ENCODE data around the gene RFX2. TPM values are rescaled to one million over a fixed set of nuclear protein-coding genes. Genes with fewer than 3 reads are reported as not detected.
A peak's percentile ranks its signal among the peaks of the same experiment; 100 is the strongest.

The RFX2 gene
- total RNA-seq, 2 donors from 2014 or later: 21.7 to 30.3 TPM

- TF ChIP-seq CTCF (IDR thresholded peaks at IDR 0.05): peak; percentile 98
- no peaks in the 10 kb centered on the region for H3K9me3 ChIP-seq
Observed at GRCh38 chr19:6125571-6125989, 15.3 kb upstream of the RFX2 start.

GRCh38 chr19:6119031-6119430 is 8.7 kb upstream of the RFX2 start:
- H3K27me3 ChIP-seq (replicated peaks; ENCODE audit: insufficient read depth): no peaks in the 10 kb centered on the region
- no peaks in the 10 kb centered on the region for H3K36me3 ChIP-seq
- no peaks in the 10 kb centered on the region for H3K4me1 ChIP-seq (ENCODE audit: control insufficient read depth in 1 of 2, low read depth in 2 of 2)
- ATAC-seq (ENCODE audit: insufficient number of reproducible peaks, low FRiP score, low read depth): no peak
- TF ChIP-seq CTCF (IDR thresholded peaks at IDR 0.05): no peak
- no peaks in the 10 kb centered on the region for H3K9me3 ChIP-seq
- DNase-seq (ENCODE audit: low spot score): no peak
- no peak overlapping the region for H3K4me3 ChIP-seq
- H3K27ac ChIP-seq: no peak overlapping the region

More at GRCh38 chr19:6125571-6125989, 15.3 kb upstream of the RFX2 start:
- DNase-seq (ENCODE audit: low spot score) (no peak), ATAC-seq (ENCODE audit: insufficient number of reproducible peaks, low FRiP score, low read depth) (no peak)
- no peaks in the 10 kb centered on the region for H3K4me1 ChIP-seq (ENCODE audit: control insufficient read depth in 1 of 2, low read depth in 2 of 2)
- H3K4me3 ChIP-seq: no peak overlapping the region
- no peak overlapping the region for H3K27ac ChIP-seq
- no peaks in the 10 kb centered on the region for H3K36me3 ChIP-seq
- no peaks in the 10 kb centered on the region for H3K27me3 ChIP-seq (replicated peaks; ENCODE audit: insufficient read depth)

- no peak for TF ChIP-seq CTCF (IDR thresholded peaks at IDR 0.05)
- no peak overlapping the region for H3K27ac ChIP-seq
- no peaks in the 10 kb centered on the region for H3K9me3 ChIP-seq
- H3K36me3 ChIP-seq: no peaks in the 10 kb centered on the region
- H3K4me3 ChIP-seq: no peak overlapping the region
- ATAC-seq (ENCODE audit: insufficient number of reproducible peaks, low FRiP score, low read depth) (no peak), DNase-seq (ENCODE audit: low spot score) (no peak)
- no peaks in the 10 kb centered on the region for H3K27me3 ChIP-seq (replicated peaks; ENCODE audit: insufficient read depth)
- no peaks in the 10 kb centered on the region for H3K4me1 ChIP-seq (ENCODE audit: control insufficient read depth in 1 of 2, low read depth in 2 of 2)
Observed at GRCh38 chr19:6118043-6118442, 7.7 kb upstream of the RFX2 start.

GRCh38 chr19:6117534-6117933 is 7.2 kb upstream of the RFX2 start:
- H3K9me3 ChIP-seq: no peaks in the 10 kb centered on the region
- no peak for DNase-seq (ENCODE audit: low spot score)
- H3K4me1 ChIP-seq (ENCODE audit: control insufficient read depth in 1 of 2, low read depth in 2 of 2): no peaks in the 10 kb centered on the region
- H3K36me3 ChIP-seq: no peaks in the 10 kb centered on the region
- ATAC-seq (ENCODE audit: insufficient number of reproducible peaks, low FRiP score, low read depth): no peak
- H3K4me3 ChIP-seq: no peak overlapping the region
- TF ChIP-seq CTCF (IDR thresholded peaks at IDR 0.05): no peak
- H3K27ac ChIP-seq: no peak overlapping the region
- H3K27me3 ChIP-seq (replicated peaks; ENCODE audit: insufficient read depth): no peaks in the 10 kb centered on the region

- H3K9me3 ChIP-seq: no peaks in the 10 kb centered on the region
- no peak for TF ChIP-seq CTCF (IDR thresholded peaks at IDR 0.05)
- H3K4me3 ChIP-seq: no peak overlapping the region
- no peaks in the 10 kb centered on the region for H3K36me3 ChIP-seq
- H3K27ac ChIP-seq: no peak overlapping the region
- no peaks in the 10 kb centered on the region for H3K27me3 ChIP-seq (replicated peaks; ENCODE audit: insufficient read depth)
- H3K4me1 ChIP-seq (ENCODE audit: control insufficient read depth in 1 of 2, low read depth in 2 of 2): no peaks in the 10 kb centered on the region
- no peak for ATAC-seq (ENCODE audit: insufficient number of reproducible peaks, low FRiP score, low read depth)
- no peak for DNase-seq (ENCODE audit: low spot score)
Observed at GRCh38 chr19:6116749-6117430, 6.6 kb upstream of the RFX2 start.

All from thoracic aorta (tissue), 2 donors.